ENCODE data around the gene COG5.

The COG5 gene

GRCh38 chr7:107344286-107344685, 219.4 kb downstream of the COG5 start:
- Histone ChIP-seq H3K27ac (ENCODE audit: low read length) (no peak overlapping the region), H3K9ac (ENCODE audit: low read depth, low read length) (no peak overlapping the region), H3K4me3 (ENCODE audit: low read length) (no peak overlapping the region), H3K4me1 (ENCODE audit: insufficient read depth, low read length) (no peaks in the 10 kb centered on the region), H3K27me3 (ENCODE audit: insufficient read depth, low read length) (no peaks in the 10 kb centered on the region), H3K9me3 (ENCODE audit: insufficient read depth, low read depth, low read length) (no peaks in the 10 kb centered on the region), H3K36me3 (ENCODE audit: insufficient read depth, low read depth, low read length) (no peaks in the 10 kb centered on the region)

- Histone ChIP-seq H3K27me3 (ENCODE audit: insufficient read depth, low read length) (no peaks in the 10 kb centered on the region), H3K4me1 (ENCODE audit: insufficient read depth, low read length) (no peaks in the 10 kb centered on the region), H3K27ac (ENCODE audit: low read length) (no peak overlapping the region), H3K4me3 (ENCODE audit: low read length) (no peak overlapping the region), H3K9me3 (ENCODE audit: insufficient read depth, low read depth, low read length) (no peaks in the 10 kb centered on the region), H3K9ac (ENCODE audit: low read depth, low read length) (no peak overlapping the region), H3K36me3 (ENCODE audit: insufficient read depth, low read depth, low read length) (no peaks in the 10 kb centered on the region)
Measured at GRCh38 chr7:107338080-107338479, 225.6 kb downstream of the COG5 start.

- H3K27ac ChIP-seq (ENCODE audit: low read length), result no peak overlapping the region
- no peaks in the 10 kb centered on the region for H3K27me3 ChIP-seq (ENCODE audit: insufficient read depth, low read length)
- no peaks in the 10 kb centered on the region for H3K36me3 ChIP-seq (ENCODE audit: insufficient read depth, low read depth, low read length)
- H3K9ac ChIP-seq (ENCODE audit: low read depth, low read length), result no peak overlapping the region
- no peaks in the 10 kb centered on the region for H3K4me1 ChIP-seq (ENCODE audit: insufficient read depth, low read length)
- no peaks in the 10 kb centered on the region for H3K9me3 ChIP-seq (ENCODE audit: insufficient read depth, low read depth, low read length)
- H3K4me3 ChIP-seq (ENCODE audit: low read length), result no peak overlapping the region
Measured at GRCh38 chr7:107332488-107333269, 231.0 kb downstream of the COG5 start.

GRCh38 chr7:107330478-107330877, 233.2 kb downstream of the COG5 start:
- Histone ChIP-seq H3K36me3 (ENCODE audit: insufficient read depth, low read depth, low read length) (no peaks in the 10 kb centered on the region), H3K9ac (ENCODE audit: low read depth, low read length) (no peak overlapping the region), H3K27ac (ENCODE audit: low read length) (no peak overlapping the region), H3K27me3 (ENCODE audit: insufficient read depth, low read length) (no peaks in the 10 kb centered on the region), H3K4me1 (ENCODE audit: insufficient read depth, low read length) (no peaks in the 10 kb centered on the region), H3K4me3 (ENCODE audit: low read length) (no peak overlapping the region), H3K9me3 (ENCODE audit: insufficient read depth, low read depth, low read length) (no peaks in the 10 kb centered on the region)

- Histone ChIP-seq H3K4me1 (ENCODE audit: insufficient read depth, low read length) (no peaks in the 10 kb centered on the region), H3K9ac (ENCODE audit: low read depth, low read length) (no peak overlapping the region), H3K36me3 (ENCODE audit: insufficient read depth, low read depth, low read length) (no peaks in the 10 kb centered on the region), H3K9me3 (ENCODE audit: insufficient read depth, low read depth, low read length) (no peaks in the 10 kb centered on the region), H3K4me3 (ENCODE audit: low read length) (no peak overlapping the region), H3K27me3 (ENCODE audit: insufficient read depth, low read length) (no peaks in the 10 kb centered on the region), H3K27ac (ENCODE audit: low read length) (no peak overlapping the region)
Measured at GRCh38 chr7:107327986-107328569, 235.6 kb downstream of the COG5 start.

GRCh38 chr7:107326061-107326460, 237.7 kb downstream of the COG5 start:
- no peak overlapping the region for H3K27ac ChIP-seq (ENCODE audit: low read length)
- no peaks in the 10 kb centered on the region for H3K27me3 ChIP-seq (ENCODE audit: insufficient read depth, low read length)
- H3K36me3 ChIP-seq (ENCODE audit: insufficient read depth, low read depth, low read length), result no peaks in the 10 kb centered on the region

GRCh38 chr7:107322015-107322414, 241.7 kb downstream of the COG5 start:
- Histone ChIP-seq H3K27ac (ENCODE audit: low read length) (no peak overlapping the region), H3K4me1 (ENCODE audit: insufficient read depth, low read length) (no peaks in the 10 kb centered on the region), H3K9me3 (ENCODE audit: insufficient read depth, low read depth, low read length) (no peaks in the 10 kb centered on the region), H3K27me3 (ENCODE audit: insufficient read depth, low read length) (no peaks in the 10 kb centered on the region), H3K36me3 (ENCODE audit: insufficient read depth, low read depth, low read length) (no peaks in the 10 kb centered on the region), H3K4me3 (ENCODE audit: low read length) (no peak overlapping the region), H3K9ac (ENCODE audit: low read depth, low read length) (no peak overlapping the region)

More at GRCh38 chr7:107326061-107326460, 237.7 kb downstream of the COG5 start:
- H3K4me1 ChIP-seq (ENCODE audit: insufficient read depth, low read length), result no peaks in the 10 kb centered on the region
- H3K9me3 ChIP-seq (ENCODE audit: insufficient read depth, low read depth, low read length), result no peaks in the 10 kb centered on the region
- H3K9ac ChIP-seq (ENCODE audit: low read depth, low read length), result no peak overlapping the region
- H3K4me3 ChIP-seq (ENCODE audit: low read length), result no peak overlapping the region

GRCh38 chr7:107321611-107322010, 242.1 kb downstream of the COG5 start:
- no peak overlapping the region for H3K27ac ChIP-seq (ENCODE audit: low read length)
- no peaks in the 10 kb centered on the region for H3K36me3 ChIP-seq (ENCODE audit: insufficient read depth, low read depth, low read length)
- no peaks in the 10 kb centered on the region for H3K4me1 ChIP-seq (ENCODE audit: insufficient read depth, low read length)
- H3K9ac ChIP-seq (ENCODE audit: low read depth, low read length), result no peak overlapping the region
- H3K4me3 ChIP-seq (ENCODE audit: low read length), result no peak overlapping the region
- H3K27me3 ChIP-seq (ENCODE audit: insufficient read depth, low read length), result no peaks in the 10 kb centered on the region
- no peaks in the 10 kb centered on the region for H3K9me3 ChIP-seq (ENCODE audit: insufficient read depth, low read depth, low read length)

- no peak overlapping the region for H3K27ac ChIP-seq (ENCODE audit: low read length)
Measured at GRCh38 chr7:107319724-107320228, 243.9 kb downstream of the COG5 start.

GRCh38 chr7:107318523-107319160, 245.1 kb downstream of the COG5 start:
- no peaks in the 10 kb centered on the region; the same call in 1 of the 2 replicates for H3K36me3 ChIP-seq (ENCODE audit: insufficient read depth, low read depth, low read length)
- H3K9ac ChIP-seq (ENCODE audit: low read depth, low read length), result no peak overlapping the region
- H3K27ac ChIP-seq (ENCODE audit: low read length), result no peak overlapping the region
- no peaks in the 10 kb centered on the region for H3K27me3 ChIP-seq (ENCODE audit: insufficient read depth, low read length)
- H3K9me3 ChIP-seq (ENCODE audit: insufficient read depth, low read depth, low read length), result no peaks in the 10 kb centered on the region
- no peak overlapping the region for H3K4me3 ChIP-seq (ENCODE audit: low read length)
- no peaks in the 10 kb centered on the region for H3K4me1 ChIP-seq (ENCODE audit: insufficient read depth, low read length)

More at GRCh38 chr7:107319724-107320228, 243.9 kb downstream of the COG5 start:
- Histone ChIP-seq H3K36me3 (ENCODE audit: insufficient read depth, low read depth, low read length) (no peaks in the 10 kb centered on the region; the same call in 1 of the 2 replicates), H3K27me3 (ENCODE audit: insufficient read depth, low read length) (no peaks in the 10 kb centered on the region), H3K4me1 (ENCODE audit: insufficient read depth, low read length) (no peaks in the 10 kb centered on the region), H3K9me3 (ENCODE audit: insufficient read depth, low read depth, low read length) (no peaks in the 10 kb centered on the region), H3K9ac (ENCODE audit: low read depth, low read length) (no peak overlapping the region), H3K4me3 (ENCODE audit: low read length) (no peak overlapping the region)

- Histone ChIP-seq H3K4me1 (ENCODE audit: insufficient read depth, low read length) (no peaks in the 10 kb centered on the region), H3K27ac (ENCODE audit: low read length) (no peak overlapping the region), H3K9me3 (ENCODE audit: insufficient read depth, low read depth, low read length) (no peaks in the 10 kb centered on the region), H3K4me3 (ENCODE audit: low read length) (no peak overlapping the region), H3K27me3 (ENCODE audit: insufficient read depth, low read length) (no peaks in the 10 kb centered on the region), H3K36me3 (ENCODE audit: insufficient read depth, low read depth, low read length) (no peaks in the 10 kb centered on the region; the same call in 1 of the 2 replicates), H3K9ac (ENCODE audit: low read depth, low read length) (no peak overlapping the region)
Measured at GRCh38 chr7:107315716-107316220, 248.0 kb downstream of the COG5 start.

Data from iPS-20b (cell line).